Loucy (cell line): Measurements from ENCODE around the gene GALNT9.

Experiments used
- EZH2phosphoT487 ChIP-seq: fragments of 200-600 bp; IDR thresholded peaks from 2 replicates; pipeline ENCODE4 v1.6.1; 2018; ENCODE audit warnings: antibody characterized with exemption, mild to moderate bottlenecking, moderate library complexity, borderline replicate concordance
- TF ChIP-seq, protein P1 (sequence below): fragments of 200-600 bp; sonication (generic); conservative IDR thresholded peaks from 2 replicates; pipeline ENCODE4 v1.5.1; 2014; ENCODE audit warnings: mild to moderate bottlenecking, antibody characterized with exemption, low read length

DNA sequence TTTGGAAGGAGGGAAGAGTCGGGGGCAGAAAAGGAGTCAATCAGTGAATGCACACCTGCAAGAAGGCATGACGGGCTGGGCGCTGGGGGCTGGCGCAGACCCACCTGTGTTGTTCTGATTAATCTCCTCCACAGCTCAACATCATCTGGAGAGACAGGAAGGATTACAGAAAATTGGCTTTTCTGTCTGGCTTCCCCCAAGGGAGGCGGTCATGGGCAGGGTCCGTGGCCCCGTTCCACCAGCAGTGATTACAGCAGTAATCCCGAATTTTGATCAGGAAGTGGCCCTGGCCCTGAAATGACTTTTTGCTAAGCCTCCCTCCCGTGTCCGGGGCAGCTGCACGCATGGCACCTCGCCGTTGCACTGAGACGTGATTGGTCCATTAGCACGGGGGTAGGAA lies 24.4 kb upstream of the GALNT9 start:
- TF ChIP-seq, protein P1, sequence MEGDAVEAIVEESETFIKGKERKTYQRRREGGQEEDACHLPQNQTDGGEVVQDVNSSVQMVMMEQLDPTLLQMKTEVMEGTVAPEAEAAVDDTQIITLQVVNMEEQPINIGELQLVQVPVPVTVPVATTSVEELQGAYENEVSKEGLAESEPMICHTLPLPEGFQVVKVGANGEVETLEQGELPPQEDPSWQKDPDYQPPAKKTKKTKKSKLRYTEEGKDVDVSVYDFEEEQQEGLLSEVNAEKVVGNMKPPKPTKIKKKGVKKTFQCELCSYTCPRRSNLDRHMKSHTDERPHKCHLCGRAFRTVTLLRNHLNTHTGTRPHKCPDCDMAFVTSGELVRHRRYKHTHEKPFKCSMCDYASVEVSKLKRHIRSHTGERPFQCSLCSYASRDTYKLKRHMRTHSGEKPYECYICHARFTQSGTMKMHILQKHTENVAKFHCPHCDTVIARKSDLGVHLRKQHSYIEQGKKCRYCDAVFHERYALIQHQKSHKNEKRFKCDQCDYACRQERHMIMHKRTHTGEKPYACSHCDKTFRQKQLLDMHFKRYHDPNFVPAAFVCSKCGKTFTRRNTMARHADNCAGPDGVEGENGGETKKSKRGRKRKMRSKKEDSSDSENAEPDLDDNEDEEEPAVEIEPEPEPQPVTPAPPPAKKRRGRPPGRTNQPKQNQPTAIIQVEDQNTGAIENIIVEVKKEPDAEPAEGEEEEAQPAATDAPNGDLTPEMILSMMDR, result no peak
- no peak for TF ChIP-seq EZH2phosphoT487
